ENCODE data around the gene DIS3L. TPM values are rescaled to one million over a fixed set of nuclear protein-coding genes. Genes with fewer than 3 reads are reported as not detected.

The DIS3L gene
- total and polyA plus RNA-seq, 2 of the 13 experiments (the other 11 are each of a cell fraction or from before 2014, with no cell fraction given): 21.0 to 50.5 TPM

DNA sequence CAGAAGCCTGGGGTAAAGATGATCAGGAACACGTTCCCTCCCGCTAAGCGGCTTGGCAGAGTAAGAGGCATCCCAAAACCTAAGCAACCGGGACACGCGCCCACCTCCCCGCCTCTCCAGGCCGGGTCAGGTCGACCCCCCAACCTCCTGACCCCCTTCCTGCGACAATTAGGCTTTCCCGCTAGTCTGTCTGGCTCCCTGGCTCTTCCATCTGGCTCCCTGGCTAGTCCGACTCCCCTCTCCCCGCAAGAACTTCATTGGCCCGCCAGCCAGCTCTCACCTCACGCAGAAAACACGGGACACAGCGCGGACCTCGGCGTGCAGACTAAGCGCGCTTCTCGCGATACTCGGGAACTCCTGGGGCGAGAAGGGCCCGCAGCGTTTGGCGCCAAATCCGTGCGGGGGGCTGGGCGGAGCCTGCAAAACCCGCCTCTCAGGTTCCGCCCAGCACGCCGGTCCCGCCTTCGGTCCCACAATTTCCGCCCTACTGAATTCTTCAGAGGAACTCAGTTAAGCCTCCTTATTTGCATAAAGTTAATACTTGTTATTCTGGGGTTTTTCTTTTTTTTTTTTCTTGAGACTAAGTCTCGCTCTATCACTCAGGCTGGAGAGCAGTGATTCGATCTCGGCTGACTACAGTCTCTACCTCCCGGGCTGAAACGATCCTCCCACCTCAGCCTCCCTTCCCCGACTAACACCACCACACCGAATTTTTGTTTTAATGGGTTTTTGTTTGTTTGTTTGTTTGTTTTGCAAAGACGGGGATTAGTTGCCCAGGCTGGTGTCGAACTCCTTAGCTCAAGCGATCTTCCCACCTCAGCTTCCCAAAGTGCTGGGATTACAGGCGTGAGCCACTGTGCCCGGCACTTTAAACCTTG lies 63.2 kb downstream of the DIS3L start, which contains the start of gene TIPIN (continued):
- no peak; the same call in 1 of the 2 replicates for TF ChIP-seq ZSCAN20 (CRISPR knock-in tag; IDR thresholded peaks at IDR 0.05; ENCODE audit: borderline replicate concordance)
- TF ChIP-seq, protein P1, sequence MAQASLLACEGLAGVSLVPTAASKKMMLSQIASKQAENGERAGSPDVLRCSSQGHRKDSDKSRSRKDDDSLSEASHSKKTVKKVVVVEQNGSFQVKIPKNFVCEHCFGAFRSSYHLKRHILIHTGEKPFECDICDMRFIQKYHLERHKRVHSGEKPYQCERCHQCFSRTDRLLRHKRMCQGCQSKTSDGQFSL (CRISPR knock-in tag; IDR thresholded peaks at IDR 0.05): no peak
- TF ChIP-seq ZBTB1 (CRISPR knock-in tag; IDR thresholded peaks at IDR 0.05; ENCODE audit: borderline replicate concordance): no peak; the same call in 1 of the 2 replicates
- no peak for TF ChIP-seq KDM3A (CRISPR knock-in tag; IDR thresholded peaks at IDR 0.05; ENCODE audit: low read depth)
- TF ChIP-seq, protein P2, sequence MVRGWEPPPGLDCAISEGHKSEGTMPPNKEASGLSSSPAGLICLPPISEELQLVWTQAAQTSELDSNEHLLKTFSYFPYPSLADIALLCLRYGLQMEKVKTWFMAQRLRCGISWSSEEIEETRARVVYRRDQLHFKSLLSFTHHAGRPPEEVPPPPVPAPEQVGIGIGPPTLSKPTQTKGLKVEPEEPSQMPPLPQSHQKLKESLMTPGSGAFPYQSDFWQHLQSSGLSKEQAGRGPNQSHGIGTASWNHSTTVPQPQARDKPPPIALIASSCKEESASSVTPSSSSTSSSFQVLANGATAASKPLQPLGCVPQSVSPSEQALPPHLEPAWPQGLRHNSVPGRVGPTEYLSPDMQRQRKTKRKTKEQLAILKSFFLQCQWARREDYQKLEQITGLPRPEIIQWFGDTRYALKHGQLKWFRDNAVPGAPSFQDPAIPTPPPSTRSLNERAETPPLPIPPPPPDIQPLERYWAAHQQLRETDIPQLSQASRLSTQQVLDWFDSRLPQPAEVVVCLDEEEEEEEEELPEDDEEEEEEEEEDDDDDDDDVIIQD (CRISPR knock-in tag; IDR thresholded peaks at IDR 0.05; ENCODE audit: low read depth): peak; percentile 61; the same call in 1 of the 2 replicates
- TF ChIP-seq EHMT2 (IDR thresholded peaks at IDR 0.05; ENCODE audit: borderline replicate concordance, low read depth, low read length): no peak
- peak; percentile 74; the same call in 1 of the 2 replicates for TF ChIP-seq SNAPC2 (CRISPR knock-in tag; IDR thresholded peaks at IDR 0.05)
- TF ChIP-seq, protein P3, sequence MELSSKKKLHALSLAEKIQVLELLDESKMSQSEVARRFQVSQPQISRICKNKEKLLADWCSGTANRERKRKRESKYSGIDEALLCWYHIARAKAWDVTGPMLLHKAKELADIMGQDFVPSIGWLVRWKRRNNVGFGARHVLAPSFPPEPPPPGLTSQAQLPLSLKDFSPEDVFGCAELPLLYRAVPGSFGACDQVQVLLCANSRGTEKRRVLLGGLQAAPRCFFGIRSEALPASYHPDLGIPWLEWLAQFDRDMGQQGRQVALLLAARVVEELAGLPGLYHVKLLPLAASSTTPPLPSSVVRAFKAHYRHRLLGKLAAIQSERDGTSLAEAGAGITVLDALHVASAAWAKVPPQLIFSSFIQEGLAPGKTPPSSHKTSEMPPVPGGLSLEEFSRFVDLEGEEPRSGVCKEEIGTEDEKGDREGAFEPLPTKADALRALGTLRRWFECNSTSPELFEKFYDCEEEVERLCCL (CRISPR knock-in tag; IDR thresholded peaks at IDR 0.05; ENCODE audit: borderline replicate concordance): 0 out of 2 replicates have a peak, but pooled peaks have one; percentile 78
- TF ChIP-seq ZNF883 (CRISPR knock-in tag; IDR thresholded peaks at IDR 0.05; ENCODE audit: not compliant biosample characterization): peak; percentile 57
- TF ChIP-seq ZNF724P (CRISPR knock-in tag; IDR thresholded peaks at IDR 0.05; ENCODE audit: borderline replicate concordance): peak; percentile 74; the same call in 1 of the 2 replicates
- TF ChIP-seq ZNF101 (CRISPR knock-in tag; IDR thresholded peaks at IDR 0.05; ENCODE audit: borderline replicate concordance, low read depth): peak; percentile 91; the same call in 1 of the 2 replicates
- TF ChIP-seq, protein P4, sequence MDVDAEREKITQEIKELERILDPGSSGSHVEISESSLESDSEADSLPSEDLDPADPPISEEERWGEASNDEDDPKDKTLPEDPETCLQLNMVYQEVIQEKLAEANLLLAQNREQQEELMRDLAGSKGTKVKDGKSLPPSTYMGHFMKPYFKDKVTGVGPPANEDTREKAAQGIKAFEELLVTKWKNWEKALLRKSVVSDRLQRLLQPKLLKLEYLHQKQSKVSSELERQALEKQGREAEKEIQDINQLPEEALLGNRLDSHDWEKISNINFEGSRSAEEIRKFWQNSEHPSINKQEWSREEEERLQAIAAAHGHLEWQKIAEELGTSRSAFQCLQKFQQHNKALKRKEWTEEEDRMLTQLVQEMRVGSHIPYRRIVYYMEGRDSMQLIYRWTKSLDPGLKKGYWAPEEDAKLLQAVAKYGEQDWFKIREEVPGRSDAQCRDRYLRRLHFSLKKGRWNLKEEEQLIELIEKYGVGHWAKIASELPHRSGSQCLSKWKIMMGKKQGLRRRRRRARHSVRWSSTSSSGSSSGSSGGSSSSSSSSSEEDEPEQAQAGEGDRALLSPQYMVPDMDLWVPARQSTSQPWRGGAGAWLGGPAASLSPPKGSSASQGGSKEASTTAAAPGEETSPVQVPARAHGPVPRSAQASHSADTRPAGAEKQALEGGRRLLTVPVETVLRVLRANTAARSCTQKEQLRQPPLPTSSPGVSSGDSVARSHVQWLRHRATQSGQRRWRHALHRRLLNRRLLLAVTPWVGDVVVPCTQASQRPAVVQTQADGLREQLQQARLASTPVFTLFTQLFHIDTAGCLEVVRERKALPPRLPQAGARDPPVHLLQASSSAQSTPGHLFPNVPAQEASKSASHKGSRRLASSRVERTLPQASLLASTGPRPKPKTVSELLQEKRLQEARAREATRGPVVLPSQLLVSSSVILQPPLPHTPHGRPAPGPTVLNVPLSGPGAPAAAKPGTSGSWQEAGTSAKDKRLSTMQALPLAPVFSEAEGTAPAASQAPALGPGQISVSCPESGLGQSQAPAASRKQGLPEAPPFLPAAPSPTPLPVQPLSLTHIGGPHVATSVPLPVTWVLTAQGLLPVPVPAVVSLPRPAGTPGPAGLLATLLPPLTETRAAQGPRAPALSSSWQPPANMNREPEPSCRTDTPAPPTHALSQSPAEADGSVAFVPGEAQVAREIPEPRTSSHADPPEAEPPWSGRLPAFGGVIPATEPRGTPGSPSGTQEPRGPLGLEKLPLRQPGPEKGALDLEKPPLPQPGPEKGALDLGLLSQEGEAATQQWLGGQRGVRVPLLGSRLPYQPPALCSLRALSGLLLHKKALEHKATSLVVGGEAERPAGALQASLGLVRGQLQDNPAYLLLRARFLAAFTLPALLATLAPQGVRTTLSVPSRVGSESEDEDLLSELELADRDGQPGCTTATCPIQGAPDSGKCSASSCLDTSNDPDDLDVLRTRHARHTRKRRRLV (CRISPR knock-in tag; IDR thresholded peaks at IDR 0.05): no peak; the same call in 1 of the 2 replicates
- peak; percentile 93; the same call in 1 of the 2 replicates for TF ChIP-seq DNMT3B (CRISPR knock-in tag; conservative IDR thresholded peaks at IDR 0.05)
- TF ChIP-seq ZFP82 (CRISPR knock-in tag; IDR thresholded peaks at IDR 0.05; ENCODE audit: borderline replicate concordance): 0 out of 2 replicates have a peak, but pooled peaks have one; percentile 47
- TF ChIP-seq SMAD1 (CRISPR knock-in tag; IDR thresholded peaks at IDR 0.05; ENCODE audit: borderline replicate concordance, low read depth): no peak; the same call in 1 of the 2 replicates
- no peak for TF ChIP-seq ZNF335 (CRISPR knock-in tag; IDR thresholded peaks at IDR 0.05)

Measured in HepG2 (cell line).